KMS-11 (cell line): Measurements from ENCODE around the gene ATP6V1G1.

ENCODE experiments used
- H2AFZ ChIP-seq: fragments of 200-600 bp; sonication (generic); 2 replicates; pipeline ENCODE4 v1.6.1; 2016; ENCODE audit warnings: antibody characterized with exemption, mixed run types, low read depth
- H3K27ac ChIP-seq: fragments of 200-600 bp; sonication (generic); 2 replicates; pipeline ENCODE4 v1.6.1; 2016; ENCODE audit warnings: mild to moderate bottlenecking, mixed run types
- H3K27me3 ChIP-seq: fragments of 200-600 bp; sonication (generic); 2 replicates; pipeline ENCODE4 v1.6.1; 2017; ENCODE audit warnings: mild to moderate bottlenecking, low read depth, mixed run types, moderate library complexity; ENCODE audit not compliant: insufficient read depth
- H3K36me3 ChIP-seq: fragments of 200-600 bp; sonication (generic); 2 replicates; pipeline ENCODE4 v1.6.1; 2017; ENCODE audit warnings: mild to moderate bottlenecking, mixed run types; ENCODE audit not compliant: insufficient read depth
- H3K4me1 ChIP-seq: fragments of 200-600 bp; sonication (generic); 2 replicates; pipeline ENCODE4 v1.6.1; 2016; ENCODE audit warnings: mild to moderate bottlenecking, low read depth, mixed run types; ENCODE audit not compliant: poor library complexity, severe bottlenecking
- H3K4me2 ChIP-seq: fragments of 200-600 bp; sonication (generic); 2 replicates; pipeline ENCODE4 v1.7.0; 2016; ENCODE audit warnings: mild to moderate bottlenecking, mixed run types
- H3K4me3 ChIP-seq: fragments of 200-600 bp; sonication (generic); IDR thresholded peaks from 2 replicates; pipeline ENCODE4 v1.6.1; 2017; ENCODE audit warnings: low read depth, low read length, mixed read lengths; ENCODE audit not compliant: insufficient read depth
- H3K79me2 ChIP-seq: fragments of 200-600 bp; sonication (generic); 2 replicates; pipeline ENCODE4 v1.6.1; 2016; ENCODE audit warnings: low read depth, mixed run types; ENCODE audit not compliant: insufficient read depth
- H3K9ac ChIP-seq: fragments of 200-600 bp; sonication (generic); 2 replicates; pipeline ENCODE4 v1.6.1; 2016; ENCODE audit warnings: mild to moderate bottlenecking, mixed run types
- H4K20me1 ChIP-seq: fragments of 200-600 bp; sonication (generic); 2 replicates; pipeline ENCODE4 v1.6.1; 2016; ENCODE audit warnings: mild to moderate bottlenecking, mixed run types; ENCODE audit not compliant: insufficient read depth
- TF ChIP-seq, protein P1 (sequence below): fragments of 200-600 bp; sonication (generic); conservative IDR thresholded peaks from 2 replicates; pipeline ENCODE4 v1.6.1; 2017; ENCODE audit warnings: low read depth, mild to moderate bottlenecking, antibody characterized with exemption, low read length, moderate library complexity, mixed read lengths

ATP6V1G1 gene

DNA sequence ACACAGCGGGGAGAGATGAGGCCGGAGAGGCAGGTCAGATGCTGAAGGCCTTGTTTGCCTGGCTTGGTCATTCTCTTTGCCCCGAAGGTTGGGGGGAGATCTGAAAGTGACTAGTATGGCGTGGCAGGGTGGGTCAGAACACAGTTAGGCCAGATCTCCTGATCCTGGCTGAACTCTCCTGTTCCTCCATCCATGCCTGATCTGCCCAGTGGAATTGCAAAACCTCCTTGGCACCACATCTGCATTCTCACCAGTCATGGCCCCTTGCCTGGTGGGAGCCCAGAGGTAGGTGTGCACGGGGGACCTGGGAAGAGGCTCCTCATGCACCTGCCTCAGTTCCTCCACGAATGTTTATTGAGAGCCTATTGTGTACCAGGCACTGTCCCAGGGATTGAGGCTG, 46.8 kb downstream of the ATP6V1G1 start:
- Histone ChIP-seq H3K4me3 (no peak overlapping the region), H3K4me2 (no peak overlapping the region), H3K27me3 (no peaks in the 10 kb centered on the region), H2AFZ (no peak overlapping the region), H4K20me1 (no peaks in the 10 kb centered on the region; the same call in 1 of the 2 replicates), H3K27ac (no peak overlapping the region), H3K9ac (no peak overlapping the region), H3K79me2 (no peaks in the 10 kb centered on the region), H3K36me3 (no peaks in the 10 kb centered on the region; the same call in 1 of the 2 replicates), H3K4me1 (no peaks in the 10 kb centered on the region)
- TF ChIP-seq, protein P1, sequence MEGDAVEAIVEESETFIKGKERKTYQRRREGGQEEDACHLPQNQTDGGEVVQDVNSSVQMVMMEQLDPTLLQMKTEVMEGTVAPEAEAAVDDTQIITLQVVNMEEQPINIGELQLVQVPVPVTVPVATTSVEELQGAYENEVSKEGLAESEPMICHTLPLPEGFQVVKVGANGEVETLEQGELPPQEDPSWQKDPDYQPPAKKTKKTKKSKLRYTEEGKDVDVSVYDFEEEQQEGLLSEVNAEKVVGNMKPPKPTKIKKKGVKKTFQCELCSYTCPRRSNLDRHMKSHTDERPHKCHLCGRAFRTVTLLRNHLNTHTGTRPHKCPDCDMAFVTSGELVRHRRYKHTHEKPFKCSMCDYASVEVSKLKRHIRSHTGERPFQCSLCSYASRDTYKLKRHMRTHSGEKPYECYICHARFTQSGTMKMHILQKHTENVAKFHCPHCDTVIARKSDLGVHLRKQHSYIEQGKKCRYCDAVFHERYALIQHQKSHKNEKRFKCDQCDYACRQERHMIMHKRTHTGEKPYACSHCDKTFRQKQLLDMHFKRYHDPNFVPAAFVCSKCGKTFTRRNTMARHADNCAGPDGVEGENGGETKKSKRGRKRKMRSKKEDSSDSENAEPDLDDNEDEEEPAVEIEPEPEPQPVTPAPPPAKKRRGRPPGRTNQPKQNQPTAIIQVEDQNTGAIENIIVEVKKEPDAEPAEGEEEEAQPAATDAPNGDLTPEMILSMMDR: no peak

DNA sequence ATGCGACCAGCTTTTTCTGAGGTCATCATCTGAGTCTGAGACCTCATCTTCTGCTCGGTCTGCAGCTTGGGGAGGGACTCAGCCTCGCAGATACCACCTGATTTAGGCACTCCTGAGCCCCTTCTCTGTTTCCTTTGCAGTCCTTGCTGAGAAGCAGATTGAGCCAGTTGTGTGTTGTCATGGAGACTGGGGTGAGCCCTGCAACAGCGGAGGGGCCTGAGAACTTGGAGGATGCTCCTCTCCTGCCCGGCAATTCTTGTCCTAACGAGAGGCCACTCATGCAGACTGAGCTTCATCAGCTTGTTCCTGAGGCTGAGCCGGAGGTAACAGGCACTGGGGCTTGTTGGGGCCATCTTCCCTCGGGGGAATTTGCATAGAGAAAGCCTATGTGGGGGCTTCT, 50.8 kb downstream of the ATP6V1G1 start:
- no peaks in the 10 kb centered on the region; the same call in 1 of the 2 replicates for H4K20me1 ChIP-seq
- no peaks in the 10 kb centered on the region for H3K27me3 ChIP-seq
- H3K27ac ChIP-seq: no peak overlapping the region
- TF ChIP-seq, protein P1: no peak
- H3K4me1 ChIP-seq: no peaks in the 10 kb centered on the region
- no peak overlapping the region for H3K9ac ChIP-seq
- H3K79me2 ChIP-seq: no peaks in the 10 kb centered on the region
- no peak overlapping the region for H3K4me2 ChIP-seq
- no peak overlapping the region for H2AFZ ChIP-seq
- peaks cover 3% of the 10 kb centered on the region; the same call in 1 of the 2 replicates for H3K36me3 ChIP-seq
- no peak overlapping the region for H3K4me3 ChIP-seq

DNA sequence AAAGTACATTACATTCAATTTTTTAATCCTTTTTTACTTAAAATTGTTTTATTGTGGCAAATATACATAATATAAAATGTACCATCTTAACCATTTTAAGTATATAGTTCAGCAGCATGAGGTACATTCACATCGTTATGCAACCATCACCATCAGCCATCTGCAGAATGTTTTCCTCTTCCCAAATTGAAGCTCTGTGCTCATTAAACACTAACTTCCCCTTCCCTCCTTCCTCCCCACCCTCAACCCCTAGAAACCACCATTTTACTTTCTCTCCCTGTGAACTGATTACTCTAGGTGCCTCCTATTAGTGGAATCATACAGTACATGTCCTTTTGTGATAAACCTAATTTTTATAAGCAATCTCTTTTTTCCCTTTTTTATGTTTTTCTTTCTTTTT, 54.4 kb downstream of the ATP6V1G1 start:
- H3K79me2 ChIP-seq: no peaks in the 10 kb centered on the region
- H3K27ac ChIP-seq: no peak overlapping the region
- TF ChIP-seq, protein P1: no peak
- H3K4me3 ChIP-seq: no peak overlapping the region
- no peaks in the 10 kb centered on the region for H3K27me3 ChIP-seq
- H3K36me3 ChIP-seq: peaks cover 8% of the 10 kb centered on the region; the same call in 1 of the 2 replicates
- H3K9ac ChIP-seq: no peak overlapping the region
- H4K20me1 ChIP-seq: no peaks in the 10 kb centered on the region; the same call in 1 of the 2 replicates
- no peaks in the 10 kb centered on the region for H3K4me1 ChIP-seq
- H3K4me2 ChIP-seq: no peak overlapping the region
- no peak overlapping the region for H2AFZ ChIP-seq

DNA sequence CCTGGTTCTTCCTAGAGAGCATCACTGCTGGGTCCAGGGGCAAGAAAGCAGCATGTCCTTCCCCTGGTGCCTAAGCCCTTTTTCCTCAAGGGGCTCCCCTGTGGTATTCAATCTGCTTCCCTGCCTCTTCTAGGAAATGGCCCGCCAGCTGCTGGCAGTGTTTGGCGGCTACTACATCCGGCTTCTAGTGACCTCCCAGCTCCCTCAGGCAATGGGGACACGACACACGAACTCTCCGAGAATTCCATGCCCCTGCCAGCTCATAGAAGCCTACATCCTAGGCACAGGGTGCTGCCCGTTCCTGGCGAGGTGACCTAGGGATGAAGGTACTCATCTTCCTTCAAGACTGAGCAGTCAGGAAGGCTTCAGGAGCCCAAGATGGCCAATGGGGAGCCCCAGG, 55.4 kb downstream of the ATP6V1G1 start:
- no peak overlapping the region for H3K27ac ChIP-seq
- peaks cover 8% of the 10 kb centered on the region; the same call in 1 of the 2 replicates for H3K36me3 ChIP-seq
- H3K4me3 ChIP-seq: no peak overlapping the region
- no peaks in the 10 kb centered on the region for H3K27me3 ChIP-seq
- H3K4me2 ChIP-seq: no peak overlapping the region
- no peak overlapping the region for H3K9ac ChIP-seq
- TF ChIP-seq, protein P1: no peak
- no peaks in the 10 kb centered on the region for H3K4me1 ChIP-seq
- H3K79me2 ChIP-seq: no peaks in the 10 kb centered on the region
- H2AFZ ChIP-seq: no peak overlapping the region
- H4K20me1 ChIP-seq: no peaks in the 10 kb centered on the region; the same call in 1 of the 2 replicates
